Activated CD4-positive, alpha-beta T cell treated with anti-CD3 and anti-CD28 coated beads, Interleukin-2, Interleukin-6, amounts not matched to agents 100 ng/mL and 50 ng/mL, durations not matched to agents 16 hours and 8 hours (primary cell): ENCODE measurements around the gene SH2D3A.
"Not testable (repeated sequence)": the region's sequence is repeated elsewhere in the genome, so short reads cannot be mapped to it uniquely, and the experiment has no call there.

ENCODE experiments used
- DNase-seq: peaks from one replicate; pipeline ENCODE4 v3.0.0-alpha.2; 2020

The SH2D3A gene

DNA sequence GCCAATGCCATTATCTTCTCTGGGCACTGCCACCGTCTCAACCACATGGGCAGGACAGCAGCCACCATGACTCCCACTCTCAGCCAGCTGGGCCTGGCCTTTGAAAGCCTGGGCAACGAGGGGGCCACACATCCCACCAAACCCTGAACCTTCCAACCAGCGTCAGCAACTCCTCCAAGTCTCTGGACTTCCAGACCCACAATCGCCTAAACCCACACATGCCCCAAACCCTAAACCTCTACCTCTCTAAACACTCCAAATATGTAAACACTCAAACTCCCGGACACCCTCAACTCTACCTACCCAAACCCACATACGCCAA is 47.7 kb downstream of the SH2D3A start:
- no peak for DNase-seq

DNA sequence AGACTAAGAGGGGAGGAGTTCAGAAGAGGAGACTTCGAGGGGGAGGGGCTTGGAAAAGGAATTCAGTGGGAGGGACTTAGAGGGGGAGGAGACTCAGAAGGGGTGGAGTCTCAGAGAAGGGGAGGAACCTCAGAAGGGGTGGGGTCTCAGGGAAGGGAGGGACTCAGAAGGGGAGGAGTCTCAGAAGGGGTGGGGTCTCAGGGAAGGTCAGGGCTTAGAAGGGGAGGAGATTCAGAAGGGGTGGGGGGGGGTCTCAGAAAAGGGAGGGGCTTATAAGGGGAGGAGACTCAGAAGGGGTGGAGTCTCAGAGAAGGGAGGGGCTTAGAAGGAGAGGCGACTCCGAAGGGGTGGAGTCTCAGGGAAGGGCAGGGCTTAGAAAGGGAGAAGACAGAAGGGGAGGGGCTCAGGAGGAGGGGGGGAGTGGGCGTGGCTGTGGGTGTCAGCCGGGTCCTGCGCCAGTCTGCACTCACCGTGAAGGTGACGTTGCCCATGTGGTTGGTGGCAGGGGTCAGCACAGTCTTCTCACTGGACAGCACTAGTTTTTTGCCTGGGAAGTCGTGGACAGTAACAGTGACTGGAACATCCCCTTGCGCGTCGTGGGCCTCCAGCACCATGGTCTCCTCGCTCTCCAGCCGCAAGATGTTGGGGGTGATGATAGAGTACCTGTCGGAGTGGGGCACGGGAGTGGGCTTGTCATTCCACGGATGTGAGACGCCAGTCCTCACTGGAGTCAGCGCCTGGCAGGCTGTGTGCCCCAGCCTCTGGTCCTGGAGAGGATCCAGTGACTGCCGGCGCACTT is 48.3 kb downstream of the SH2D3A start:
- peak; percentile 37 for DNase-seq

DNA sequence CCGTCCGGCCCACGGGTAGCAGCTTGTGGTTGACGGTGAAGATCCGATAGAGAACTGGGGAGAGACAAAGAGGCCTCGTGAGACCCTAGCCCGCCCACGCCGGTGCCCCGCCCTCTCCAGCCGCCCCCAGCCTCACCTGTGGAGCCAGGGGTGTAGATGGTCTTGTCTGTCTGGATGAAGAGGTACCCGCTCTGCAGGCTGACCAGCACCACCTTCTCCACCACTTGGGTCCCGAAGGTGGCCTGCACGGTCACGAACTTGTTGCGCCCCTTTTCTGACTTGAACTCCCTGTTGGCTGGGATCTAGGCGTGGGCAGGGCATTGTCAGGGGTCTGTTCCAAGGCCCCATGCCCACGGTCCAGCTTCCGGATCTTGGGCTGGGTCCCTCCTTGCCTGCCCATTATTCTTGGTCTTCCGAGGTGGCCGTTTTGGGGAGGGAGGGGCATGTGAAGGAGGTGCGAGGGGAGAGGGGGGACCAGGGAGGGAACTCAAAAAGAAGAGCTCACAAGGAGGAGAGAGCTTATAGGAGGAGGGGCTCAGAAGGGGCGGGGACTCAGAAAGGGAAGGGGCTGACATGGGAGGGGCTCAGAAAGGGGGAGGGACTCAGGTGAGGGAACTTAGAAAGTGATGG is 49.0 kb downstream of the SH2D3A start:
- no peak for DNase-seq

DNA sequence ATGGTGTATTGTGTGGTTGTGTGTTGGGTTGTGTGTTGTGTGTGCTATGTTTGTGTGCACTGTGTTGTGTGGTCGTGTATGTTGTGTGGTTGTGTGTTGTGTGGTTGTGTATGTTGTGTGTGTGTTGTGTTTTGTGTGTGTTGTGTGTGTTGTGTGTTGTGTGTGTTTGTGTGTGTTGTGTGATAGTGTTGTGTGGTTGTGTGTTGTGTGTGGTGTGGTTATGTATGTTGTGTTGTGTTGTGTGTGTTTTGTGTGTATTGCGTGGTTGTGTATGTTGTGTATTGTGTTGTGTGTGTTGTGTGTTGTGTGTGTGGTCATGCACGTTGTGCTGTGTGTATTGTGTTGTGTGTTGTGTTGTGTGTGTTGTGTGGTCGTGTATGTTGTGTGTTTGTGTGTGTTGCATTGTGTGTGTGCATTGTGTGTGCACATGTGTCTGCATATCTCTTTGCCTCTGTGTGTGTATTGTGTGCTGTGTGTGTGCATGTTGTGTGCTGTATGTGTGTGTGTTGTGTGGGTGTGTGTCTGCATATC is 49.7 kb downstream of the SH2D3A start:
- DNase-seq: no peak

DNA sequence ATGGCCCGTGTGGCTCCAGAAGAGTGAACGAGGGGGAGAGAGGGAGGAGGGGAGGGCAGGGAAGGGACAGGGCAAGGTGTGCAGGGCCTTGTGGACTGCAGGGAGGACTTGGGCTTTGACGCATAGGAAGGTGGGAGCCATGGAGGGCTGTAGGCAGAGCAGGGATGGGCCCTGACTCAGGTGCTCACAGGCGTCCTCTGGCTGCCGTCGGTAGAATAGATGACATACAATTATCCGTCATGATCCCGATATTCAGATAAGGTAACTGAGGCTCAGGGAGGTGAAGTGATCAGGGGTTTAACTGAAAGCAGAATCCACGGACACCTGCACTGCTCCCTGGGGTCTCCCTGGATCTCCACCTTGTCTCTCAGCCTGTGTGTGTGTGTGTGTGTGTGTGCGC is 50.2 kb downstream of the SH2D3A start:
- no peak for DNase-seq

DNA sequence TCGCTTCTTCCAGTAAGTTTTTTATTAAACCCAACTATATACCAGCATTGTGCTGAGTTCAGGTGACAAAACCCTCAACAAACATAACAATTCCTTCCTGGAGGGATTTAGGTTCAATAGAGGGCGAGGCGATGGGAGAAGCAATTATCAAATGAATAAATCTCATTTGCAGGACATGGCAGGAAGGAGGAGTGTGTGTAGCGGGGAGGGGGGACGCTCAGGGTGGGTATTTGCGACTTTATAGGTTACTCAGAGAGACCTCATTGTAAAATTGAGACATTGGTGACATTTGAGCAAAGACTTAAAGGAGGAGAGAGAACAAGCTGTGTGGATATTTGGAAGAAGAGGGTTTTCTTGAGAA is 50.6 kb downstream of the SH2D3A start:
- DNase-seq: no peak

DNA sequence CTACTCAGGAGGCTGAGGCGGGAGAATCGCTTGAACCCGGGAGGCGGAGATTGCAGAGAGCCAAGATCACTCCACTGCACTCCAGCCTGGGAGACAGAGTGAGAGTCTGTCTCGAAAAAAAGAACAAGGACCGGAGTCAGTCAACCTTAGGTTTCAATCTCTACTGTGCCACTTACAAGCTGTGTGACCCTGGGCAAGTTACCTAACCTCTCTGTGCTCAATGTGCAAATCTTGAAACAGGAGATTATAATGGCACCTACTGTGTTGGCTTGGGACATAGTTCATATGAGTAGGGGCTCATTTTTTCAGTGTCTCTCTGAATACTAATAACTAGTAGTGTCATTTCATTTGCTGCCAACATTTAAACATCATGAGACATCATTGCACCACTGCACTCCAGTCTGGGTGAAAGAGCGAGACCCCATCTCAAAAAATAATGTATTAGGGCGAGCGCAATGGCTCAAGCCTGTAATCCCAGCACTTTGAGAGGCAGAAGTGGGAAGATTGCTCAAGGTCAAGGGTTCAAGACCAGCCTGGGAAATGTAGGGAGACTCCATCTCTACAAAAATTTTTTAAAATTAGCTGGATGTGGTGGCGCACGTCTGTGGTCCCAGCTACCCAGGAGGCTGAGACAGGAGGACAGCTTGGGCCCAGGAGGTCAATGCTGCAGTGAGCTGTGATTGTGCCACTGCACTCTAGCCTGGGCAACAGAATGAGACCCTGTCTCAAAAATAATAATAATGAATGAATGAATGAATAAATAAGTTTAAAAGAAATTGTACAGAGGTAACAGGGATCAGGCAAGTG is 52.3 kb downstream of the SH2D3A start:
- DNase-seq: no peak

DNA sequence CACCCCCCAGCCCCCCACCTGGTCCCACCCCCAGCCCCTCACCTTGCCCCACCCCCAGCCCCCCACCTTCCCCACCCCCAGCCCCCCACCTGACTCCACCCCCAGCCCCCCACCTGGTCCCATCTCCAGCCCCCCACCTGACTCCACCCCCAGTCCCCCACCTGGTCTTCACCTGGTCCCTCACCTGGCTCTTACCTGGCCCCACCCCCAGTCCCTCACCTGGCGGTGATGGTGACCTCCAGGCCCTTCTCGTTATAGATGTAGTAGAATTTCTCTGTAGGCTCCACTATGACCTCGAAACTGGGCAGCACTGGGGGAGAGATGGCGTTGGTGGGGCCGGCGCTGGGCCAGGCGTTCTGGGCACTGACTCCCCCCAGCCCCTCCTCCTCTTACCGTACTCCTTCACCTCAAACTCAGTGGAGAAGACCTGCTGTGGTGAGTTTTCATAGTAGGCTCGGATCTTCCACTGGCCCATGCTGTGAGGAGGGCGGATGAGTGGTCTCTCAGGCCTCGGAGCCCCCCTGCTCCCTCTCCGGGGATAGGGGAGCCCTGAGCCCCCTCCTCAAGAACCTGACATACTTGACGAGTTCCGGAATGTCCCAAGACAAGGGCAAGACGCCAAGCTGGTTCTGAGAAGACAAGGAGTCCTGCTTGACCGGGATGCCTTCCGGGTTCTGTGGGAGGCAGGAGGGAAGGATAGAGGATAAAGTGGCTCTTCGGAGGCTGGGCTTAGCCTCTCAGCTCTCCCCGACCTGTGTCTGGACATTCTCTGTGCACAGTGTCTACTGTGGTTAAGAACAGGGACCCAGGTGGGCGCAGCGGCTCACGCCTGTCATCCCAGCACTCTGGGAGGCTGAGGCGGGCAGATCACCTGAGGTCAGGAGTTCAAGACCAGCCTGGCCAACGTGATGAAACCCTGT is 53.2 kb downstream of the SH2D3A start:
- DNase-seq: no peak

DNA sequence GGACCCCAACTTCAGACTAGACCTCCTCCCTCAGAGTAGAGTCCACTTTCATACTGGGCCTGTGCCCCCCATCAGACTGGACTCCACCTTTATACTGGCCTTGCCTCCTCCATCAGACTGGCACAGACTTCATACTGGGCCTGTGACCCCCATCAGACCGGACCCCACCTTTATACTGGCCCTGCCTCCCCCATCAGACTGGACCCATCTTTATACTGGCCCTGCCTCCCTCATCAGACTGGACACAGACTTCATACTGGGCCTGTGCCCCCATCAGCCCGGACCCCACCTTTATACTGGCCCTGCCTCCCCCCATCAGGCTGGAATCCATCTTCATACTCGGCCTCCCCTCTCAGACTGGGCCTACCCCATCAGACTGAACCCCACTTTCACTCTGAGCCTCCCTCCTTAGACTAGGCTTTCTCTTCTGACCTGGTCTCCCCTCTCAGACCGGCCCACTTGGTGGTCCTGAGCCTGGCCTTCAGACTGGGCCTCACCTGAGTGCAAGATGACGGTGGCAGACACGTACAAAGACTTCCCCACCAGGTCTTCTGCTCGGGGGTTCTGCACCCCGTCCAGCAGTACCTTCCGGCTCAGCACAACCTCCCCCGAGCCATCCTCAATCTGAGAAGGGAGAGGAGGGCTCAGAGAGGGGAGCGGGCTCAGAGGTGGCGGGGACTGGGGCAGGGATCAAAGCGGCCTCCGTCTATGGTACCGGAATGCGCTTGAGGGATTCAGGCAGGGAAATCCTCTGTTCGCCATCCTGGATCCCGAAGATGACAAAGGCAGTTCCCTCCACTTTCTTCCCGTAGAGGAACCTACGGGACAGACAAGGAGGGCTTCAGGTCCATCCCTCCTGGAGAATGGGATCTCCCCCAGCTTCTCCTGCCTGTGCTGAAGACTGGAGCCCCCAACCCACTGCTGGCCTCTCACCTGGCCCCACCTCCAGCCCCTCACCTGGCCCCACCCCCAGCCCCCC is 54.3 kb downstream of the SH2D3A start:
- DNase-seq: no peak

DNA sequence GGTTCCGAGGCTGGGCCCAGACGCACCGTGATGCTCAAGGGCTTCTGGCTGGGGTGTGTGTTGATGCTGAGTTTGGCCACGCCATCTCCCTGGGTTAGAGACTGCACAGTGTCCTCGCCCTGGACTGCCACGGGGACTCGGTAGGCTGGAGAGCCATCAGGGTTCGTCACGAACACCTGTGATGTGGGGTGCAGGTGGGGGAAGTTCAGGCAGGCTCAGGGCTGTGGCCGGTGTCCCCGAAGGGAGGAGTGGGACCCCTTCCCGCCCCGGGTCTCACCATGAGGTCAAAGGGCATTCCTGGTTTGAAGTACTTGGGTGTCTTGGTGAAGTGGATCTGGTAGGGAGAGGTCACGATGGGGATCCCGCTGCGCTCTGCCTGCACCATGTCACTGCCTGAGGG is 55.0 kb downstream of the SH2D3A start:
- DNase-seq: no peak

DNA sequence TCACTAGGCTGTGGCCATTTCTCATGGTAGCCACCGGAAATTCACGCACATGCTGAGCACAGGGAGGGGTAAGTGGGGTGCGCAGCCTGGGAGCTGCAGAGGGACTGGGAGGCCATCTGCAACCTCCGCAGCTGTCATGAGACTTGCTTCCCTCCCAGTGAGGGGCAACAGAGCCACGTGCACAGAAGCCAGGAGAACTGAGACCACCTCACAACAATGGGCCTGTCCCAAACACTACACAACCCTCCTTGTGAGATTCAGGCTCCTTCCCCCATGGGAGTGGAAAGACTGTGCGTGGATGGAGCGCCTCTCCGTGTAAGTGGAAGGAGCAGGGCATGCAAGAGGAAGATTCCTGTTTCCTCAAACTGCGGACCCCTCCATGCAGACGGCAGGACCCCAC is 55.6 kb downstream of the SH2D3A start:
- no peak for DNase-seq

DNA sequence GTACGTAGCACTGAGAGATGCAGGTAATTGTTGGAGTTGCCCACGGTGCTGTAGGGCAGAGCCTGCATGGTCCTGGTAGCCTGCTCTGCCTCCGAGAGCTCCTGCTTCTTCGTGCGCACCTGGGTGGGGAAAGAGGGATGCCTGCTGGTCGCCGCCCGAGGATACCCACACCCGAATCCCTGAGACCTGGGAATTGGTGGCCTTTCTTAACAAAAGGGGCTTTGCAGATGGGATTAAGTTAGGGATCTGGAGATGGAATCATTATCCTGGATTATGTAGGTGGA is 56.2 kb downstream of the SH2D3A start:
- no peak for DNase-seq

DNA sequence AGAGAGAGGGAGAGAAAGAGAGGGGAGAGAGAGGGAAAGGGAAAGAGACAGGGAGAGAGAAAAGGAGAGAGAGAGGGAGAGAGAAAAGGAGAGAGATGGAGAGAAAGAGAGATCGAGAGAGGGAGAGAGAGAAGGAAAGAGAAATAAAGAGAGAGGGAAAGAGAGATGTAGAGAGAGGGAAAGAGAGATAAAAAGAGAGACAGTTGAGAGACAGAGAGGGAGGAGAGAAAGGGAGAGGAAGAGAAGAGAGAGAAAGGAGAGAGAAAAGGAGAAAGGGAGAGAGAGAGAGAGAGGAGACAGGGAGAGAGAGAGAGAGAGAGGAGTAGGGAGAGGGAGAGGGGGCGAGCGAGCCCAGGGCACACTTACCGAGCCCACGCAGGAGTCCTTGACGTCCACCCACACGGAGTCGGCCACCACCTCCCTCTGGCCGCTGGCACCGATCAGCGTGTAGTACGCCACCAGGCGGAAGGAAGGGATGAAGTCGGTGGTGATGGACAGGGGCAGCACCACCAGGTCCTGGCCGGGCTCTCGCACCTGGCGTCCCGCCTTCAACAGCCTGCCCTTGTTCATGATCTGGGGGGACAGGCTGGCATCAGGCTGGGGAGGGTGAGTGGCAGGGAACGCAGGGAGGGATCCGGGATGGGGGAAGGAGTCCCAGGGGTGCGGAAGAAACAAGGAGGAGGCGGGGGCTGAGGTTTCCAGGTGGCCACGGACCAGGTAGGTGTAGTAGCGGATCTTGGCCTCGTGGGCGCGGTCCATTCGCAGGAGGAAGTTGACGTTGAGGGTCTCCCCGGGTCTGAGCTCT is 56.8 kb downstream of the SH2D3A start:
- no peak for DNase-seq

DNA sequence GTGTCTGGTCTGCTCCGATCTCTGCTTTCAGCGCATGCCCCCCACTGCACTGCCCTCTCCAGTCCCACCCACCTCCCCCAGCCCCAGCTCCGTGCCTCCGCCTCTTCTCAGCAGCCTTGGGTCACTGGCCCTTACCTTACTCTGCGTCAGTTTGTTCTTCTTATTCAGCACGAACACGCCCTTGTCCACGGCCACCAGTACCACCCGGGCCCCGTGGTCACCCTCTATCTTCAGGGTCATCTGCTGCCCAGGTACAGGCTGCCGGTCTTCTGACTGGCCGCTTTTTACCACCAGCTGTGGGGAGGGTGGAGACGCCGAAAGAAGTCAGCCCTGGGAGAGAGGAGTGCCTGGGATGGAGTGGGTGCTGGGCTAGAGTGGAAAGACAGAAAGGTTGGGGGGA is 57.7 kb downstream of the SH2D3A start:
- no peak for DNase-seq

DNA sequence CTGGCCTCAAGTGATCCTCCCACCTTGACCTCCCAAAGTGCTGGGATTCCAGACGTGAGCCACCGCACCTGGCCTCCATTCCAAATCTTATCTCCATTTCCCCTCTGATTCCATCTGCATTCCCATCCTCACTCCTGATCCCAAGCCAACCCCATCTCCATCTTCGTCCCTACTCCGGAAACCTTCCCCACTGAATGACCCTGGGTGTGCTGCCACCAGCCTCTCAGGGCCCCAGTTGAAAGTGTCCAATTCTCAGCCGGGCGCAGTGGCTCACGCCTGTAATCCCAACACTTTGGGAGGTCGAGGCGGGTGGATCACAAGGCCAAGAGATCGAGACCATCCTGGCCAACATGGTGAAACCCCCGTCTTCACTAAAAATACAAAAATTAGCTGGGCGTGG is 58.3 kb downstream of the SH2D3A start:
- DNase-seq: not testable (repeated sequence)

DNA sequence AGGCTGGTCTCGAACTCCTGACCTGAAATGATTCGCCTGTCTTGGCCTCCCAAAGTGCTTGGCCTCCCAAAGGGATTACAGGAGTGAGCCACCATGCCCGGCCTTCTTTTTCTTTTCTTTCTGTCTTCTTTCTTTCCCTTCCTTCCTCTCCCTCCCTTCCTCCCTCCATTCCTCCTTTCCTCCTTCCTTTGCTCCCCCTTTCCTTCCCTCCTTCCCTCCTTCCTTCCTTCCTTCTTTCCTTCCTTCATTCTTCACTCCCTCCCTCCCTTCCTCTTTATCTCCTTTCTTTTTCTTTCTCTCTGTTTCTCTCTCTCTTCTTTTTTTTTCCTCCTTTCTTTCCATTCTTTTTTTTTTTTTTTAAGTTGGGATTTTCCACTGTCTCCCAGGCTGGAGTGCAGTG is 58.9 kb downstream of the SH2D3A start:
- DNase-seq: no peak

DNA sequence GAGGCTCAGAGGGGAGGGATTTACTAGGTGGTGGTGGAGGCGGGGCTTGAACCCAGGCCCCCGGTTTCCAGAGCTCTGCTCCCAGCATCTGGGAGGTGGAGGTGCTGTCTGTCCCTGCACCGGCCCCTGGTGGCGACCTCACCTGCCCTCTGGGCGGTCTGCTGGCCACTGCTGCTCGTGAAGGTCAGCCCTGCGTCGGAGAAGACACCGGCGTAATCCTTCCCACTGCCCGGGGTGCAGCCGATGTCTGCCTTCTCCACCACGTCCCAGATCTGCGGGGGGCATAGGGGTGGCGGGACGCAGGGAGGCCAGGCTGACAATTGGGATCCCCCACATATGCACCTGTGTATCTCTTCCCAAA is 59.6 kb downstream of the SH2D3A start:
- DNase-seq: no peak

DNA sequence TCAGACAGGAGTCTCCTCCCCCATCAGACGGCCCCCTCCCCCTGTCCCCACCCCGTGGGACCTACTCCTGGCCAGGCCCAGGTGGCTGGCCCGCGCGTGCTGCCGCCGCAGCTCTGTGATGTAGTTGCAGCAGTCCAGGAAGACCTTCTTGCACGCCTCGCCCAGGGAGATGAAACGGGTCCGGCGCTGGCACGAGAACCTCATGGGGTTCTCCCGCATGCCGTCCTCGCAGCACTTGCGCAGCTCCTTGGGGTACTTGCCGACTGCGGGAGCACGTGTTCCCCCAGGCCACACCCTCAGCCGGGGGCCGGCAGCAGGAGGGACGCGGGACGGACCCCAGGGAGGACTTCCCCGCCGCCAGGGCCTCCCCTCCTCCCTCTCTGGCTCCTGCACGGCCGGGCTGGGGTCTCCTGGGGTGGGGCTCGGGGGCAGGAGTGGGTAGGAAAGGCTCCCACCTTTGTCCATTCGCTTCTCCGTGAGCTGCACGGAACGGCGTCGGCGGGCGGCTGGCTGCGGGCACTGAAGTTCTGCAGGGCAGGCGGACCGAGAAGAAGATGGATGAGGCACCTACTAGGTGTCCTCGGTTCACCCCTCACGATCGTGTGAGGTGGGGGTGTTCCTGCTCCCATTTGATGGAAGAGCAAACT is 60.1 kb downstream of the SH2D3A start:
- DNase-seq: no peak

DNA sequence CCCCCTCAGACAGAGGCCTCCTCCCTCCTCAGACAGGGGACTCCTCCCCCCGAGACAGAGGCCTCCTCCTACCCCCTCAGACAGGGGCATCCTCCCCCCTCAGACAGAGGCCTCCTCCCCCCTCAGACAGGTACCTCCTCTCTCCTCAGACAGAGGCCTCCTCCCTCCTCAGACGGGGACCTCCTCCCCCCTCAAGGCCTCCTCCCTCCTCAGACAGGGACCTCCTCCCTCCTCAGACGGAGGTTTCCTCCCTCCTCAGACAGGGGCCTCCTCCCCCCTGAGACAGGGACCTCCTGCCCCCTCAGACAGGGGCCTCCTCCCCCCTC is 60.6 kb downstream of the SH2D3A start:
- DNase-seq: no peak

DNA sequence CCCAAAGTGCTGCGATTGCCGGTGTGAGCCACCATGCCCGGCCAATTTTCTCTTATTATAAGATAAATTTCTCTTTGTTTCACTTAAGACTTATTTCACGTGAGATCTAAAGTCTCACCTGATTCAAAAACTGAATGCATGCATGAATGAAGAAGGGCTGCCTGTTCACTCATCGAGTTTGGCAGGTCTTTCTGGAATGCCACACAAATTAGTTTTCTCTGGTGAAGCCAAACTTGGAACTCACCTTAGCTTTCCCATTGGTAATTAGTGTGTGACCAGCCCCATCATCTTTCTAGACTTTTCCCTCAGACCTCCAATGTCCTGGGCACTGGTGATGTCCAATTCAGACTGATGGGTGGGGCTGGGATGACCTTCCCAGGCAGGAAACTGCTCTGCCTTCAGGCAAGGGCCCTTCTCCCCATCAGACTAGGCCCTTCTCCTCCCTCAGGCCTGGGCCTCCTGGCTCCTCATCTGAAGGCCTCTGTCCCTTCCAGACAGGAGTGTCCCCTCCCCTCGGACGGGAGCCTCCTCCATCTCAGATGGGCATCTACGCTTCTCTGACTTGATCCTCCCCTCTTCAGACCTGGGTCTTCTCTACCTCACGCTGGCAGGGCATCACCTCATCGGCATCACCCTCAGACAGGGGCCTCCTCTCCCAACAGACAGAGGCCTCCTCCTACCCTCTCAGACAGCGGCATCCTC is 61.2 kb downstream of the SH2D3A start:
- DNase-seq: no peak
